OCI-LY3 (cell line): ENCODE results near the gene PKP3.

Experiments
- CTCF ChIP-seq: fragments of 200-600, 300-600 bp; sonication (generic); IDR thresholded peaks from 2 replicates; pipeline ENCODE4 v1.5.1; 2014; ENCODE audit warnings: antibody characterized with exemption, low read length, low read depth
- EZH2phosphoT487 ChIP-seq: fragments of 200-600 bp; shearing (Covaris generic); IDR thresholded peaks from 2 replicates; pipeline ENCODE4 v1.6.1; 2018; ENCODE audit warnings: antibody characterized with exemption, mixed run types, low read depth

- TF ChIP-seq CTCF (no peak), EZH2phosphoT487 (no peak)
Measured at GRCh38 chr11:382081-382629, 11.9 kb upstream of the PKP3 start.
